Motor neuron (in vitro differentiated cells): ENCODE data around the gene PPP2R5A. TPM values are rescaled to one million over a fixed set of nuclear protein-coding genes. Genes with fewer than 3 reads are reported as not detected.
A peak's percentile ranks its signal among the peaks of the same experiment; 100 is the strongest.

Experiments used
- ATAC-seq, 8 experiments: fragments of 200-7000 bp; cut with Tn5 transposase; replicated peaks in 6 of 8; 2 replicates each; pipeline ENCODE4 v1.8.0; 2021; ENCODE audit warnings: mild to moderate bottlenecking in 8 of 8, moderate library complexity in 8 of 8
- H3K27ac ChIP-seq, 2 donors: fragments of 250-450 bp; sonication (Bioruptor Pico); 2 replicates each; pipeline ENCODE4 v1.9.0; 2021; ENCODE audit warnings: antibody characterized with exemption in 2 of 2, mild to moderate bottlenecking in 2 of 2, moderate library complexity in 1 of 2
- H3K4me1 ChIP-seq, 2 donors: fragments of 250-450 bp; sonication (Bioruptor Pico); replicated peaks in 1 of 2; 2 replicates each; pipeline ENCODE4 v1.6.1; 2021; ENCODE audit warnings: antibody characterized with exemption in 2 of 2, mild to moderate bottlenecking in 2 of 2, moderate library complexity in 1 of 2
- H3K4me3 ChIP-seq, 5 donors: fragments of 250-450 bp; sonication (Bioruptor Pico); 2 replicates each; pipeline ENCODE4 v1.9.0; 2021; ENCODE audit warnings: antibody characterized with exemption in 5 of 5, mild to moderate bottlenecking in 5 of 5, moderate library complexity in 4 of 5
- WGBS, 10 experiments: fragments of 450-650 bp; shearing (Covaris generic); methylation state at CpG; one replicate each; pipeline ENCODE4 v1.0.0; 2022; 5-methylcytosine and 5-hydroxymethylcytosine counted together
- in situ Hi-C, 9 experiments: fragments of 400-800 bp; cut with MboI; loops; one replicate each; pipeline ENCODE4 v1.15.0; 2021; ENCODE audit warnings: low sequenced_read_pairs in 9 of 9, low pct_unique_long_range_greater_than_20kb in 2 of 9; ENCODE audit not compliant: unreplicated experiment in 9 of 9
- total RNA-seq, 8 experiments: library from RNA; unstranded; fragments of 300-600 nt; gene quantifications; 2 replicates each; pipeline versions ENCODE4 v1.2.3 to v1.2.4, GENCODE V29; 2022

PPP2R5A gene
- total RNA-seq, 8 experiments from 2014 or later: 6.3 to 14.6 (median 10.1) TPM

DNA sequence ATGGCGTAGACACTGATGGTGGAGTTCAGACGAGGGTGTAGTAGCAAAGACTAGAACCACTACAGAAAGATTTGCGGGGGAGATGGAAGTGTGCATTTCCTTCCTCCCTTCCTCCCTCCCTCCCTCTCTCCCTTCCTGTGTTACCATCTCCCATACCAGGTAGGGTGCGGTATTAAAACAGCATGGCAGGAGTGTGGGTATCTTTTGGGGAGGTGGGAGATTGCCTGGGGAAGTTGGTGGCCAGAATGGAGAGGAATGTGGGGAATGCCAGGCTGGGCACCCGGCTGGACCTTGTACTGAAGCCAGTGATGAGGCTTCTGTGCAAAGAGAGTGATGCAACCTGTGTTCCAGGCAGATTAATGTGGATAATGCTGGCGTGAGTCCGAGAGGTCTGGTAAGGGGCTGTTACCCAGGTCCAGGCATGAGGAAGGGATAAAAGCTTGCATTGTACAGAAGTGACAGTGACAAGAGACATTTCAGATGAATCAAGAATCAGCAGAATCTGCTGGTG, 30.3 kb upstream of the PPP2R5A start:
- Histone ChIP-seq H3K27ac (no peak overlapping the region), H3K4me1 (peaks cover 0 to 5% of the 10 kb centered on the region in 2 donors), H3K4me3 (no peak overlapping the region)
- WGBS, 10 experiments: 67 to 100% (median 85%) methylated on average over 1 to 7 of the region's 7 CpGs; no CpG with 5 or more reads in 1 of the 10 experiments
- in situ Hi-C loops: no loop called here
- peak in 5 of 8 experiments; percentile 33 to 98 (median 46) for ATAC-seq

DNA sequence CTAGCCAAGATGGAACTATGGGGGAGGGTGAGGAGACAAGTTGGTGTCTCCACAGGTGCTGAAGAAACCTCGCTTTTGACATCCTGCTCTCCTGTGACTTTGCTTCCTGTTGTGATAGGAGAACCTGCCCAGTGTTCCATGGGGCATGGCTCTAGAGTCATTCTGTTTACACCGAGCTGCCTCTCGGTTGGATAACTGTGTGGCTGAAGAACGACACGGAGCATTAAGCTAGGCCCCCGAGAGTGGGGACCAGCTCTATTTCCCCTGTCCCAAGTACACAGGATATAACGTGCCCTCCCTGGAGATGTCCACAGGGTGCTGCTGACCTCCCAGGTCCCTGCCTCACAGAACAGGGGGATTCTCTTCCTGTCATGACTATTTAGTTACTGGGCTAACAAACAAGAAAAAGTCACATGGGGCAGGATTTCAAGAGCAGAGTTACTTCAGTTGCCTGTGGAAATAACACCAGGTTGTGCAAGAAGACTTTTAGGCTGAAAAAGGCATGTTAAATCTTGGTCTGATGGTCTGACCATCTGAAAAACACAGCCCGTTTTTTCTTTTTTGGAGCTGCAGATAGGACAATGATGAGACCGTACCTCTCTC, 29.4 kb upstream of the PPP2R5A start:
- no peak overlapping the region for H3K4me3 ChIP-seq
- peaks cover 0 to 5% of the 10 kb centered on the region in 2 donors for H3K4me1 ChIP-seq
- no peak for ATAC-seq
- H3K27ac ChIP-seq: no peak overlapping the region
- WGBS, 10 experiments: 30 to 84% (median 66%) methylated on average over 1 to 9 of the region's 9 CpGs; no CpG with 5 or more reads in 1 of the 10 experiments
- in situ Hi-C loops: no loop called here

GRCh38 chr1:212256369-212256768, 28.8 kb upstream of the PPP2R5A start:
- 67 to 100% (median 80%) methylated on average over 1 of the region's 1 CpG; no CpG with 5 or more reads in 7 of the 10 experiments for WGBS, 10 experiments
- Histone ChIP-seq H3K27ac (no peak overlapping the region), H3K4me1 (peaks cover 0 to 5% of the 10 kb centered on the region in 2 donors), H3K4me3 (no peak overlapping the region)
- no peak for ATAC-seq
- in situ Hi-C loops: no loop called here

- 45 to 100% (median 88%) methylated on average over 1 to 4 of the region's 4 CpGs; no CpG with 5 or more reads in 2 of the 10 experiments for WGBS, 10 experiments
- Histone ChIP-seq H3K4me1 (peaks cover 0 to 5% of the 10 kb centered on the region in 2 donors), H3K4me3 (no peak overlapping the region), H3K27ac (no peak overlapping the region)
- in situ Hi-C loops: no loop called here
- no peak for ATAC-seq
These were observed 28.1 kb upstream of the PPP2R5A start for GRCh38 chr1:212257157-212257556.

DNA sequence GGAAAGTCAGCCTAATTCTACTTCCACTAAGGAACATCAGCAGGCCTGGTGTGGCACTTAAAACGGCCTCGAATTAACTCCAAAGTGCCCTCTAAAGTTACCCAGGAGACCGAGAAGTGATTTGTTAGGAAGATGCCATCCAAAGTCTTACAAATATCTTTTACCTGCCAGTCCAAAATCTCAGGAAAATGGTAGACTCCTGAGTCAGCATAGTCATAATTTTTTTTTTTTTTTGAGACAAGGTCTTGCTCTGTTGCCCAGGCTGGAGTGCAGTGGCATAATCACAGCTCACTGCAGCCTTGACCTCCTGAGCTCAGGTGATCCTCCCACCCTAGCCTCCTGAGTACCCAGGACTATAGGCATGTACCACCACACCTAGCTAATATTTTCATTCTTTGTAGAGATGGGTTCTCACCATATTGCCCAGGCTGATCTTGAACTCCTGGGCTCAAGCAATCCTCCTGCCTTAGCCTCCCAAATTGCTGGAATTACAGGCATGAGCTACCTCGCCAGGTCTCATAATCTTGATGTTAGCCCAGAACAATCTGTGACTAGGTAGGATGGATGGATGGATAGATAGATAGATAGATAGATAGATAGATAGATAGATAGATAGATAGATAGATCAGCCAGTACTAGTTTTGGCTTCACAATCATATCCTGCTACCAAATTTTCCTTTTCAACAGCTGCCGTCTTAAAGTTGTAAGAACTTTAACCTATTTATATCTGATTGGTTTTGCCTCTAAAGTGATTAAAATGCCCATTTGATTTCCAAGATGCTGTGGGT, 25.3 kb upstream of the PPP2R5A start:
- no peak for ATAC-seq
- Histone ChIP-seq H3K27ac (no peak overlapping the region), H3K4me3 (no peak overlapping the region), H3K4me1 (peaks cover 0 to 5% of the 10 kb centered on the region in 2 donors)
- in situ Hi-C loops: no loop called here
- 42 to 100% (median 82%) methylated on average over 2 to 5 of the region's 5 CpGs; no CpG with 5 or more reads in 2 of the 10 experiments for WGBS, 10 experiments

DNA sequence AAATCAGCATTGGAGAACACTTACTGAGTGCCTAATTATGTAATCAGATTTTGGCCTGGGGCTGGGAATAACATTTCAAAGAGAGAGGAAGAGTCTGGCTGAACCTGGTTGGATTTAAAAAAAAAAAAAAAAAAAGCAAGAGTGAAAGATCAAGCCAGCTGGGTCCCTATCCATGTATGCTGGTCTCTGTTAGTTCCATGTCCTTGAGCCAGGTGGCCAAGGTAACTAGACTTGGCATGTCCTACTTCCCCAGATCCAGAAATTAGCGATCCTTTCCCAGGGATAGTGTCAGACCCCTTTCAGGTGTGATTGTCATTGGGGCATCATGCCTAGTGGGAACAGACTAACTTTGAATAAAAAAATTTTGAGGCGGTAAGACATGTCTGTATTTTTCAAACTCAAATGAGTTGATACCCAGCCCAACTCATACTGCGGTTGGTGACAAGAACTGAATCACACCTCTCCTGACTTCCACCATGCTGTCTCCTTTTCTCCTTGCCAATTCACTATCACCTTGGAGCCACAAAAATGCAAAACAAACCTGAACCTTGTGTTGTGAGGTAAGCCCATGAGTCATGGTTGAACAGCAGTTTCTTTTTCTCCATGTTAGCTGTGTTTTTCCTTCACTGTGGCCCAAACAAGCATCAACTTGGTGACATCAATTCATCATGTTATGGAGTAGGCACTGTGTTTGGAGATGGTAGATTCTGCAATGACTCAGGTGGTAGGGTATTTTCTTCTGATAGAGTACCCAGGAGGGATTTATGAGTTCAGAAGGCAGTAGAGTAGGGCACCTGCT, 24.5 kb upstream of the PPP2R5A start:
- in situ Hi-C loops: no loop called here
- no peaks in the 10 kb centered on the region for H3K4me1 ChIP-seq
- no peak overlapping the region for H3K4me3 ChIP-seq
- 93 to 100% (median 100%) methylated on average over 1 to 3 of the region's 3 CpGs; no CpG with 5 or more reads in 1 of the 10 experiments for WGBS, 10 experiments
- no peak overlapping the region for H3K27ac ChIP-seq
- peak in 2 of 8 experiments; percentile 44 to 47 for ATAC-seq

DNA sequence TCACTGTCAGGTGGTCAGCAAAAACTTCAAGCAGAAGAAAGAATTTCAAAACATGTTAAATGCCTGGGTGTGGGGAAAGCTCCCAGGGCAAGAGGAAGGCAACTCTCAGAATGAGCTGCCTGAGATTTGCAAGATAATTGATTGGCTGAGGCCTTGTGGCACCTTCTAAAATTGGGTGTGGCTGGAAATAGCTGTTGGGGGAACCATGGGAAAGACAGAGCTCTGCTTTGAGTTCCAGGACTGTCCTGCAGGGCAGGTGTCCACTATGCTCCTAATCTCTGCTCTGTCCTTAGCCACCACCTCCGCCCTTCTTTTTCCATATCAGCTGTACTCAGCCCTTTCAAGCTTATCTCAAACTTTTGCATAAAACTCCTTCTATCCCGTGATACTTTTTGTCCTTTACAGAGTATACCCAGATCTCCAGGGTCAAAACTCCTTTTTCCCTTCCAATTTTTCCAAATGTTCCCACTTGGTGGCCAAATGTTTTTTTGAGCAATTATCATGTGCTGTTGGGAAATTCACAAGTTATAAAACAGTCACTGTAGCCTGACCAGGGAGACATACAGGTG, 23.8 kb upstream of the PPP2R5A start:
- WGBS, 10 experiments: 0 to 82% (median 58%) methylated on average over 1 to 2 of the region's 2 CpGs; no CpG with 5 or more reads in 3 of the 10 experiments
- H3K27ac ChIP-seq: no peak overlapping the region
- peak in 2 of 8 experiments; percentile 18 to 67 for ATAC-seq

DNA sequence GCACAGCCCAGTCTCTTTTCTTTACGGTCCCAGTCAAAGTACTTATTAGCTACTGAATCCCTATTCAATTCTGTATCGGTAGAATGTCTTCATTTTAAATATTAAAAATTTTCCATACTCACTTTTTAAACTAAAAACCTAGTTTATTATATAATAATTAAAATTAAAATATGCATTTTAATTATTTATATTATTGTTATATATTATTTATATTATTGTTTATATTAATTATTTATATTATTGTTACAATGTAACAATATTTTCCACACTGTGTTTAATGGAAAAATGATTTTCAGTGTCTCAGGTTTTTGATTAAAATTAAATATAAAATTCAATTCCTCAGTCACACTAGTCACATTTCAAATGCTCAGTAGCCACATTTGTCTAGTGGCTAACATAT, 18.2 kb upstream of the PPP2R5A start:
- Histone ChIP-seq H3K4me3 (no peak overlapping the region), H3K4me1 (peaks cover 2 to 4% of the 10 kb centered on the region in 2 donors), H3K27ac (no peak overlapping the region)
- no peak for ATAC-seq
- in situ Hi-C loops: no loop called here
- WGBS, 10 experiments: 50 to 100% (median 95%) methylated on average over 1 to 2 of the region's 2 CpGs; no CpG with 5 or more reads in 1 of the 10 experiments

More for the DNA sequence above, 23.8 kb upstream of the PPP2R5A start:
- H3K4me1 ChIP-seq: no peaks in the 10 kb centered on the region
- in situ Hi-C loops: no loop called here
- no peak overlapping the region for H3K4me3 ChIP-seq

DNA sequence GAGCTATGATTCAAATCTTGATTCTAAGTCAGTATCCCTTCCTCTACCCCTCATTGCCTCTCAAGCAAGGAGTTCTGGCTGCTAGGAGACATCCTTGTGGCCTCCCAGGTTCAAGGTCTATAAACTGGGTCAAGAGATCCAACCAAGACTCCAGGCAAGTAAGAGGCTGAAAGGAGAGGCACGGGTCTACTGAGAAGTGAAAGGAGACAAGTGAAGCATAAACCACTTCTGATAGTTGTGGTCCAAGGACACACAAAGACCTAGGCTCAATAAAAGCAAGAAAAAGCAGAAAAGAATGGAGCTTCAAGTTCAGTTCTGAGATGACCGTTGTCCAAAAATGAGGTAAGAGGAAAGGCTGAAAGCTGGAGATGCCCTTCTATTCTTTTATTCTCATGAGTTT, 17.8 kb upstream of the PPP2R5A start:
- 0 to 100% (median 30%) methylated on average over 1 to 2 of the region's 2 CpGs; no CpG with 5 or more reads in 1 of the 10 experiments for WGBS, 10 experiments
- in situ Hi-C loops: no loop called here

DNA sequence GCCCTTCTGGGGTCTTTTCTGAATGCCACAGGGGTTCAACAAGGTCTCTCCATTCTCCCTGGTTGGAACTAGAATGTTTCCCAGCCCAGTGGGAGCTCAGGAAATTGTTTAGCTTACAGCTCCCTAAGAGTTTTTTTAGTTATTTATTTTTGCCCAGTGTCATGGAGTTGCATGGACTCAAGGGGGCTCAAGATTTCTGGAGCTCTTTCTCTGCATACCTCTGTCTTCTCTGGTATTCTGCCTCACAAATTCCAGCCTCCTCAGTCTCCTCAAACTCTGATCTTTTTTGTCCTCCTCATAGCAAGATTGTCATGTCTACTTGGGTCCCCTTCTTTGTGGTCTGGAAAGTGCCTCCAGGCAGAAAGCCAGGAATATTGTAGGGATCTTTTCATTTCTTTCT, 15.9 kb upstream of the PPP2R5A start:
- ATAC-seq: no peak
- H3K4me3 ChIP-seq: no peak overlapping the region
- in situ Hi-C loops: no loop called here

More for the DNA sequence above, 17.8 kb upstream of the PPP2R5A start:
- Histone ChIP-seq H3K4me3 (no peak overlapping the region), H3K4me1 (peaks cover 4 to 5% of the 10 kb centered on the region in 2 donors), H3K27ac (no peak overlapping the region)
- no peak for ATAC-seq

GRCh38 chr1:212270564-212270963, 14.6 kb upstream of the PPP2R5A start:
- no peak for ATAC-seq
- in situ Hi-C loops: no loop called here
- H3K4me3 ChIP-seq: no peak overlapping the region
- WGBS, 10 experiments: 72 to 100% (median 81%) methylated on average over 1 to 2 of the region's 2 CpGs; no CpG with 5 or more reads in 4 of the 10 experiments
- H3K4me1 ChIP-seq: peaks cover 4 to 12% of the 10 kb centered on the region in 2 donors
- no peak overlapping the region for H3K27ac ChIP-seq

More for the DNA sequence above, 15.9 kb upstream of the PPP2R5A start:
- no peak overlapping the region for H3K27ac ChIP-seq
- H3K4me1 ChIP-seq: peaks cover 4 to 12% of the 10 kb centered on the region in 2 donors

DNA sequence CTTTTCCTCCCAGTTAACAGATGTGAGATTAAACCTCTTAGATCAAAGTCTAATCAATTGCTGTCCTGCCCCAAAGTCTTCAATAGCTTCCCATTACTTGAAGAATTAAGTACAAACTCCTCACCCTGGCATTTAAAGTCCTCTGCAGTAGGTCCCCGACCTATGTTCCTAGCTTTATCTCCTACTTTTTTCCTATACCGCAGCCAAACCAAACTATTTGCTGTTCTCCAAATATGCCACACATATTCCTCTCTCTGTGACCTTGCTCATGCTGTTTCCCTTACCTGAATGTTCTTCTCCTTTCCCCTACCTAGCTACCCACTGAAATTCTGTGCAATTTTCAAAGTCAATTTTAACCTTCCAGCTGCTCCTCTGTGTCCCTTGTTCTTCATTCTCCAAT, 14.0 kb upstream of the PPP2R5A start:
- Histone ChIP-seq H3K4me3 (no peak overlapping the region), H3K4me1 (peaks cover 4 to 12% of the 10 kb centered on the region in 2 donors), H3K27ac (no peak overlapping the region)
- 46 to 90% (median 77%) methylated on average over 2 of the region's 2 CpGs; no CpG with 5 or more reads in 1 of the 10 experiments for WGBS, 10 experiments
- no peak for ATAC-seq
- in situ Hi-C loops: no loop called here
